Keratinocyte (primary cell): Measurements from ENCODE around the gene CC2D1A. TPM values are rescaled to one million over a fixed set of nuclear protein-coding genes. Genes with fewer than 3 reads are reported as not detected.
"Not testable (repeated sequence)": the region's sequence is repeated elsewhere in the genome, so short reads cannot be mapped to it uniquely, and the experiment has no call there.

Source experiments
- DNase-seq: peaks from one replicate; pipeline ENCODE4 v3.0.0-alpha.2; 2011; ENCODE audit warnings: low read depth, missing footprints, low spot score
- FAIRE-seq: peaks from 2 replicates; lab custom pipeline; 2011; peaks lifted over from hg19 to GRCh38; lab: Jason Lieb, UNC
- H2AFZ ChIP-seq: 2 replicates; pipeline ENCODE4 v1.6.0; 2012; ENCODE audit warnings: low read length, control low read depth, inconsistent platforms; ENCODE audit not compliant: control insufficient read depth
- H3K27ac ChIP-seq: 2 replicates; pipeline ENCODE4 v1.5.1; 2011; ENCODE audit warnings: low read length; ENCODE audit not compliant: control insufficient read depth, insufficient read depth
- H3K27me3 ChIP-seq: 3 replicates; pipeline ENCODE4 v1.6.0; 2011; ENCODE audit warnings: low read length; ENCODE audit not compliant: control insufficient read depth, insufficient read depth; ENCODE audit errors: extremely low read depth
- H3K36me3 ChIP-seq, 2 experiments: 2 replicates in 1 of 2; 3 replicates in 1 of 2; pipeline ENCODE4 v1.5.1; 2011; ENCODE audit warnings: low read length in 2 of 2, mild to moderate bottlenecking in 1 of 2; ENCODE audit not compliant: control insufficient read depth in 2 of 2, insufficient read depth in 2 of 2; ENCODE audit errors: extremely low read depth in 1 of 2
- H3K4me1 ChIP-seq: 3 replicates; pipeline ENCODE4 v1.5.1; 2011; ENCODE audit warnings: low read length; ENCODE audit not compliant: control insufficient read depth, insufficient read depth; ENCODE audit errors: extremely low read depth
- H3K4me2 ChIP-seq: 3 replicates; pipeline ENCODE4 v1.6.0; 2011; ENCODE audit warnings: low read depth, low read length; ENCODE audit not compliant: control insufficient read depth, insufficient read depth; ENCODE audit errors: extremely low read depth
- H3K4me3 ChIP-seq, 3 experiments: fragments of 200-600 bp in 1 of 3; sonication (generic) in 1 of 3; 2 replicates in 2 of 3; 3 replicates in 1 of 3; pipeline ENCODE4 v1.5.1; 2011 to 2016; ENCODE audit warnings: low read length in 3 of 3, mild to moderate bottlenecking in 3 of 3, control low read depth in 2 of 3, inconsistent platforms in 1 of 3, low read depth in 1 of 3, mixed read lengths in 1 of 3, mixed run types in 1 of 3, moderate library complexity in 1 of 3; ENCODE audit not compliant: control insufficient read depth in 2 of 3, insufficient read depth in 2 of 3; ENCODE audit errors: extremely low read depth in 1 of 3
- H3K79me2 ChIP-seq: 2 replicates; pipeline ENCODE4 v1.6.0; 2012; ENCODE audit warnings: low read length; ENCODE audit not compliant: control insufficient read depth, insufficient read depth
- H3K9ac ChIP-seq: 3 replicates; pipeline ENCODE4 v1.6.0; 2011; ENCODE audit warnings: low read length; ENCODE audit not compliant: control insufficient read depth, insufficient read depth; ENCODE audit errors: extremely low read depth
- H3K9me1 ChIP-seq: 3 replicates; pipeline ENCODE4 v1.6.0; 2011; ENCODE audit warnings: low read length; ENCODE audit not compliant: control insufficient read depth, insufficient read depth; ENCODE audit errors: extremely low read depth
- H3K9me3 ChIP-seq: 2 replicates; pipeline ENCODE4 v1.5.1; 2012; ENCODE audit warnings: low read depth, low read length; ENCODE audit not compliant: control insufficient read depth
- H4K20me1 ChIP-seq: 3 replicates; pipeline ENCODE4 v1.6.0; 2011; ENCODE audit warnings: low read length; ENCODE audit not compliant: control insufficient read depth, insufficient read depth; ENCODE audit errors: extremely low read depth
- CTCF ChIP-seq, 3 experiments: IDR thresholded peaks in 1 of 3; conservative IDR thresholded peaks in 1 of 3; optimal IDR thresholded peaks in 1 of 3; 2 replicates in 2 of 3; 3 replicates in 1 of 3; pipeline versions ENCODE3 to v1.5.1; 2011; ENCODE audit warnings: low read length in 3 of 3, mild to moderate bottlenecking in 3 of 3, moderate library complexity in 2 of 3, control low read depth in 1 of 3, inconsistent platforms in 1 of 3; ENCODE audit not compliant: insufficient read depth in 2 of 3; ENCODE audit errors: extremely low read depth in 1 of 3
- EZH2 ChIP-seq: IDR thresholded peaks from one replicate; pipeline ENCODE4 v1.6.1; 2012; ENCODE audit warnings: inconsistent platforms, mild to moderate bottlenecking, low read length, moderate library complexity
- dilution Hi-C: fragments of 300-500 bp; cut with MboI; formaldehyde crosslinking; loops from one replicate; pipeline ENCODE4 v1.7.0; 2020; ENCODE audit warnings: low sequenced_read_pairs; ENCODE audit not compliant: extremely low pct_ligation_motif_present
- polyA plus RNA-seq, 5 experiments: library from polyadenylated mRNA; depleted of rRNA in 3 of 5; stranded (reverse) in 3 of 5; stranded (forward) in 1 of 5; unstranded in 1 of 5; fragments of >200 nt; gene quantifications; 1 replicate in 1 of 5; 2 replicates in 3 of 5; 3 replicates in 1 of 5; pipeline versions ENCODE4 v1.2.1 to v1.2.3, GENCODE V29; 2011 to 2012; ENCODE audit warnings: missing spikeins in 2 of 5, low read depth in 1 of 5, low replicate concordance in 1 of 5

CC2D1A gene
- polyA plus RNA-seq, 1 donor (not counting 4 experiments of a cell fraction or from before 2014, with no cell fraction given), result 11.2 TPM

- Histone ChIP-seq H4K20me1 (no peaks in the 10 kb centered on the region), H3K9me1 (no peaks in the 10 kb centered on the region), H3K27ac (no peak overlapping the region), H3K79me2 (no peaks in the 10 kb centered on the region), H3K4me2 (no peak overlapping the region), H3K4me3 (no peak overlapping the region), H3K9ac (no peak overlapping the region), H3K9me3 (no peaks in the 10 kb centered on the region), H3K4me1 (peaks cover 3% of the 10 kb centered on the region), H3K27me3 (no peaks in the 10 kb centered on the region), H3K36me3 (peaks cover 10 to 12% of the 10 kb centered on the region in 2 experiments), H2AFZ (no peak overlapping the region)
- DNase-seq (no peak), FAIRE-seq (no peak)
- dilution Hi-C loops, result no loop called here
- no peak for TF ChIP-seq EZH2
- no peak for TF ChIP-seq CTCF (optimal IDR thresholded peaks at IDR 0.05 in 1 of 3, IDR thresholded peaks at IDR 0.05 in 1 of 3, conservative IDR thresholded peaks at IDR 0.05 in 1 of 3; ENCODE audit: extremely low read depth in 1 of 3, insufficient read depth in 2 of 3, low read length in 3 of 3)
Observed at GRCh38 chr19:13969897-13970296, 63.9 kb downstream of the CC2D1A start.

- H3K9ac ChIP-seq, H3K4me1 ChIP-seq, dilution Hi-C loops, FAIRE-seq, H3K4me2 ChIP-seq, H2AFZ ChIP-seq, H3K27me3 ChIP-seq, H4K20me1 ChIP-seq, H3K79me2 ChIP-seq, H3K9me3 ChIP-seq, H3K27ac ChIP-seq, H3K4me3 ChIP-seq, DNase-seq, H3K9me1 ChIP-seq: not testable (repeated sequence)
- peaks cover 8 to 12% of the 10 kb centered on the region in 2 experiments for H3K36me3 ChIP-seq
Observed at GRCh38 chr19:13971868-13972267, 65.9 kb downstream of the CC2D1A start.
